Neural progenitor cell (in vitro differentiated cells): ENCODE data around the gene IQCM. TPM values are rescaled to one million over a fixed set of nuclear protein-coding genes. Genes with fewer than 3 reads are reported as not detected.
A peak's percentile ranks its signal among the peaks of the same experiment; 100 is the strongest.

ENCODE experiments used
- DNase-seq: peaks from one replicate; pipeline ENCODE4 v3.0.0-alpha.2; 2016; ENCODE audit warnings: low spot score
- H2AFZ ChIP-seq: fragments of 200-600 bp; sonication (generic); replicated peaks from 2 replicates; pipeline ENCODE4 v1.6.1; 2016; ENCODE audit warnings: antibody characterized with exemption
- H3F3A ChIP-seq: fragments of 200-600 bp; sonication (generic); 2 replicates; pipeline ENCODE4 v1.6.1; 2016; ENCODE audit warnings: antibody characterized with exemption, low read depth
- H3K27ac ChIP-seq: fragments of 200-600 bp; sonication (generic); 2 replicates; pipeline ENCODE4 v1.5.1; 2016; ENCODE audit warnings: mild to moderate bottlenecking
- H3K27me3 ChIP-seq: fragments of 200-600 bp; sonication (generic); 2 replicates; pipeline ENCODE4 v1.6.1; 2016; ENCODE audit warnings: mild to moderate bottlenecking, moderate library complexity
- H3K36me3 ChIP-seq: fragments of 200-600 bp; sonication (generic); 2 replicates; pipeline ENCODE4 v1.5.1; 2016
- H3K4me1 ChIP-seq: fragments of 200-600 bp; sonication (generic); 2 replicates; pipeline ENCODE4 v1.6.1; 2016; ENCODE audit warnings: mixed run types
- H3K4me2 ChIP-seq: fragments of 200-600 bp; sonication (generic); 2 replicates; pipeline ENCODE4 v1.6.1; 2016
- H3K4me3 ChIP-seq: fragments of 200-600 bp; sonication (generic); 2 replicates; pipeline ENCODE4 v1.5.1; 2016
- H3K79me2 ChIP-seq: fragments of 200-600 bp; sonication (generic); 2 replicates; pipeline ENCODE4 v1.6.1; 2016; ENCODE audit warnings: low read depth
- H3K9ac ChIP-seq: fragments of 200-600 bp; sonication (generic); 2 replicates; pipeline ENCODE4 v1.6.1; 2016
- H3K9me3 ChIP-seq: fragments of 200-600 bp; sonication (generic); 2 replicates; pipeline ENCODE4 v1.5.1; 2016; ENCODE audit warnings: low read depth
- H4K20me1 ChIP-seq: fragments of 200-600 bp; sonication (generic); 2 replicates; pipeline ENCODE4 v1.6.1; 2016; ENCODE audit warnings: low read depth
- H3K27ac Mint-ChIP-seq: 3 replicates; pipeline ENCODE4 v1.8.0; 2021; ENCODE audit warnings: mixed read lengths
- H3K27me3 Mint-ChIP-seq: 2 replicates; pipeline ENCODE4 v1.8.0; 2022; ENCODE audit warnings: low read depth, mild to moderate bottlenecking, inconsistent platforms, moderate library complexity, mixed read lengths; ENCODE audit not compliant: insufficient read depth
- H3K36me3 Mint-ChIP-seq: 3 replicates; pipeline ENCODE4 v1.8.0; 2021; ENCODE audit warnings: mixed read lengths
- H3K4me1 Mint-ChIP-seq: 3 replicates; pipeline ENCODE4 v1.8.0; 2021; ENCODE audit warnings: mixed read lengths
- H3K4me3 Mint-ChIP-seq: 3 replicates; pipeline ENCODE4 v1.8.0; 2021; ENCODE audit warnings: mild to moderate bottlenecking, moderate library complexity, mixed read lengths
- H3K9me3 Mint-ChIP-seq: 3 replicates; pipeline ENCODE4 v1.8.0; 2020; ENCODE audit warnings: mixed read lengths
- EZH2 ChIP-seq: fragments of 200-600 bp; sonication (generic); IDR thresholded peaks from 2 replicates; pipeline ENCODE4 v1.6.1; 2017; ENCODE audit warnings: antibody characterized with exemption, mild to moderate bottlenecking, moderate library complexity
- EZH2phosphoT487 ChIP-seq: fragments of 200-600 bp; sonication (generic); IDR thresholded peaks from 2 replicates; pipeline ENCODE4 v1.6.1; 2017; ENCODE audit warnings: antibody characterized with exemption
- total RNA-seq: library from RNA; depleted of rRNA; stranded (reverse); fragments of >200 nt; gene quantifications from 2 replicates; pipeline ENCODE4 v1.2.3, GENCODE V29; 2015; ENCODE audit warnings: low replicate concordance
- TF ChIP-seq, protein P1 (sequence below): fragments of 200-600 bp; sonication (generic); IDR thresholded peaks from 2 replicates; pipeline ENCODE4 v1.5.1; 2017; ENCODE audit warnings: antibody characterized with exemption, mild to moderate bottlenecking

Gene IQCM
- total RNA-seq, 1 donor from 2014 or later = 0.26 TPM

- no peaks in the 10 kb centered on the region for H3K4me1 Mint-ChIP-seq
- no peak overlapping the region for H3K4me3 Mint-ChIP-seq
- Histone ChIP-seq H4K20me1 (no peaks in the 10 kb centered on the region), H3K4me1 (no peaks in the 10 kb centered on the region), H3F3A (no peaks in the 10 kb centered on the region), H3K4me3 (no peak overlapping the region), H2AFZ (no peak overlapping the region), H3K9me3 (peaks cover 9% of the 10 kb centered on the region), H3K27ac (no peak overlapping the region), H3K36me3 (no peaks in the 10 kb centered on the region), H3K79me2 (no peaks in the 10 kb centered on the region), H3K4me2 (no peak overlapping the region), H3K9ac (no peak overlapping the region), H3K27me3 (no peaks in the 10 kb centered on the region)
- TF ChIP-seq, protein P1, sequence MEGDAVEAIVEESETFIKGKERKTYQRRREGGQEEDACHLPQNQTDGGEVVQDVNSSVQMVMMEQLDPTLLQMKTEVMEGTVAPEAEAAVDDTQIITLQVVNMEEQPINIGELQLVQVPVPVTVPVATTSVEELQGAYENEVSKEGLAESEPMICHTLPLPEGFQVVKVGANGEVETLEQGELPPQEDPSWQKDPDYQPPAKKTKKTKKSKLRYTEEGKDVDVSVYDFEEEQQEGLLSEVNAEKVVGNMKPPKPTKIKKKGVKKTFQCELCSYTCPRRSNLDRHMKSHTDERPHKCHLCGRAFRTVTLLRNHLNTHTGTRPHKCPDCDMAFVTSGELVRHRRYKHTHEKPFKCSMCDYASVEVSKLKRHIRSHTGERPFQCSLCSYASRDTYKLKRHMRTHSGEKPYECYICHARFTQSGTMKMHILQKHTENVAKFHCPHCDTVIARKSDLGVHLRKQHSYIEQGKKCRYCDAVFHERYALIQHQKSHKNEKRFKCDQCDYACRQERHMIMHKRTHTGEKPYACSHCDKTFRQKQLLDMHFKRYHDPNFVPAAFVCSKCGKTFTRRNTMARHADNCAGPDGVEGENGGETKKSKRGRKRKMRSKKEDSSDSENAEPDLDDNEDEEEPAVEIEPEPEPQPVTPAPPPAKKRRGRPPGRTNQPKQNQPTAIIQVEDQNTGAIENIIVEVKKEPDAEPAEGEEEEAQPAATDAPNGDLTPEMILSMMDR = no peak
- TF ChIP-seq EZH2phosphoT487 (no peak), EZH2 (no peak)
- H3K27me3 Mint-ChIP-seq = no peaks in the 10 kb centered on the region
- no peak for DNase-seq
- H3K27ac Mint-ChIP-seq = no peak overlapping the region
- peaks cover 14% of the 10 kb centered on the region for H3K9me3 Mint-ChIP-seq
- no peaks in the 10 kb centered on the region for H3K36me3 Mint-ChIP-seq
Measured at GRCh38 chr4:149328161-149328560, 487.5 kb downstream of the IQCM start.

DNA sequence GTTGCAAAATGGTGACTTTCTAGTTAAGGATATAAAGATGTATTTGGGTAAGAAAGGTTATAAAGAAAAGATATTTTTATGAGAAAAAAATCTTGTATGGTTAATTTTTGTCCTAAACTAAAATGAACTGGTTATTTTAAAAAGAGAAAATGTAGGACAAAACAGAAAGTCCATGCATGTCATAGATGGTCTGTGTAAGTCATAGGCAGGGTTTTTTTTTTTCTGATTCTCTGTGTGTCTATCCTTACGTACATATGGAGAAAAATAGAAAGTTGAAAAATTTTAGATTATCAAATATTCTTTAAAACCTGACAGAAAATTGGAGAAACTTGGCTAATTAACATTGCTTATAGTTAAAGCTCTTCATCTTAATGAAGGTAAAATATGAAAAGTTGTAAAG, 493.4 kb downstream of the IQCM start:
- Mint-ChIP-seq H3K9me3 (peaks cover 25% of the 10 kb centered on the region), H3K36me3 (no peaks in the 10 kb centered on the region)

DNA sequence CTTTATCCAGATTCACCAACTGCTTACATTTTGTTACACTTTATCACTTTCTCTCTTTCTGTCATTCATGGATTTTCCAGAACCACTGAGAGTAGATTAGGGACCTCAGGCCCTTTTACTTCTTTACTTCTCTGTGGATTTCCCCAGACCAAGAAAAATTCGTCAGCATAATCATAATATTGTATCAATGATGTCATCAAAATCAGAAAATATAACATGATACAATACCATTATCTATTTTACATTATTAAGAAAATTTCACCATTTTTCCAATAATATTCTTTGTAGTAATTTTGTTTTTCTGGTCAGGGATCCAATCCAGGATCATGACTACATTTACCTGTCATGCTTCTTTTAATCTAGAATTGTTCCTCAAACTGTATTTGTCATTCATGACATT, 494.2 kb downstream of the IQCM start:
- H3K4me1 ChIP-seq = no peaks in the 10 kb centered on the region
- no peak overlapping the region for H3K4me3 ChIP-seq
- H3K9me3 ChIP-seq = peaks cover 23% of the 10 kb centered on the region
- H3K4me3 Mint-ChIP-seq = no peak overlapping the region
- no peak overlapping the region for H2AFZ ChIP-seq
- H3K27ac Mint-ChIP-seq = no peak overlapping the region
- no peak overlapping the region for H3K27ac ChIP-seq
- H3K4me1 Mint-ChIP-seq = no peaks in the 10 kb centered on the region
- no peaks in the 10 kb centered on the region for H4K20me1 ChIP-seq
- no peaks in the 10 kb centered on the region for H3K27me3 Mint-ChIP-seq
- TF ChIP-seq EZH2phosphoT487 = no peak
- no peak for TF ChIP-seq EZH2
- TF ChIP-seq, protein P1 = no peak
- peaks cover 25% of the 10 kb centered on the region for H3K9me3 Mint-ChIP-seq
- no peak for DNase-seq
- no peaks in the 10 kb centered on the region for H3K79me2 ChIP-seq
- no peaks in the 10 kb centered on the region for H3K36me3 ChIP-seq
- H3K36me3 Mint-ChIP-seq = no peaks in the 10 kb centered on the region
- no peak overlapping the region for H3K9ac ChIP-seq
- no peaks in the 10 kb centered on the region for H3F3A ChIP-seq
- no peaks in the 10 kb centered on the region for H3K27me3 ChIP-seq
- no peak overlapping the region for H3K4me2 ChIP-seq

More for the DNA sequence above, 493.4 kb downstream of the IQCM start:
- Histone ChIP-seq H3K36me3 (no peaks in the 10 kb centered on the region), H3K27ac (no peak overlapping the region), H3K4me1 (no peaks in the 10 kb centered on the region), H3K79me2 (no peaks in the 10 kb centered on the region), H4K20me1 (no peaks in the 10 kb centered on the region), H3F3A (no peaks in the 10 kb centered on the region), H3K4me3 (no peak overlapping the region), H3K9me3 (peaks cover 23% of the 10 kb centered on the region), H2AFZ (no peak overlapping the region), H3K27me3 (no peaks in the 10 kb centered on the region), H3K9ac (no peak overlapping the region), H3K4me2 (no peak overlapping the region)
- Mint-ChIP-seq H3K27ac (no peak overlapping the region), H3K4me1 (no peaks in the 10 kb centered on the region), H3K4me3 (no peak overlapping the region), H3K27me3 (no peaks in the 10 kb centered on the region)
- TF ChIP-seq, protein P1 = no peak
- TF ChIP-seq EZH2phosphoT487 (no peak), EZH2 (no peak)
- DNase-seq = peak; percentile 22
